HG03432 (cell line): Measurements from ENCODE around the gene MAP4K5.
"Not testable (repeated sequence)": the region's sequence is repeated elsewhere in the genome, so short reads cannot be mapped to it uniquely, and the experiment has no call there.

Experiments
- ATAC-seq: cut with Tn5 transposase; IDR thresholded peaks from one replicate; pipeline ENCODE4 v1.9.1; 2021; ENCODE audit warnings: mild to moderate bottlenecking, moderate library complexity; ENCODE audit not compliant: unreplicated experiment

MAP4K5 gene

DNA sequence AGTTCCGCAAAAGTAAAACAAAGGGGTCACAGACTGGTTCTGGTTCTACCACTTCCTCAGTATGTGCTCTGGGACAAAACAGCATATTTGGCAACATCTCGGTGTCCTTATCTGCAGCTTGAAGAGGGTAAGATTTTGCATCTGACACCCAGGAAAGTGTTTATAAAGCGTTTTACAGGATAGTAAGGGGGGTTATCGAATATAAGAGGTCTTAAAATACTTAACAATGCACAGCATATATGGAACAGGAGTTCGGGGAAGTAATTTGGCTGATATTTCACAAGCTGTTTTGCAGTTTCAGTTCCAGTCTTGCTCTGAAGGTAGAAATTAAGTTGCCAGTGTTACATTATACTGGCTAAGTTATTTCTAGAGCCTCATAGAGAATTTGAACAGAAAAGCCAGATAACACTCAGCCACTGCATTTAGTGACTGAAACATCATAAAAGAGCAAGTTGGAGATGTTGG is 904 bp upstream of the MAP4K5 start:
- no peak for ATAC-seq

DNA sequence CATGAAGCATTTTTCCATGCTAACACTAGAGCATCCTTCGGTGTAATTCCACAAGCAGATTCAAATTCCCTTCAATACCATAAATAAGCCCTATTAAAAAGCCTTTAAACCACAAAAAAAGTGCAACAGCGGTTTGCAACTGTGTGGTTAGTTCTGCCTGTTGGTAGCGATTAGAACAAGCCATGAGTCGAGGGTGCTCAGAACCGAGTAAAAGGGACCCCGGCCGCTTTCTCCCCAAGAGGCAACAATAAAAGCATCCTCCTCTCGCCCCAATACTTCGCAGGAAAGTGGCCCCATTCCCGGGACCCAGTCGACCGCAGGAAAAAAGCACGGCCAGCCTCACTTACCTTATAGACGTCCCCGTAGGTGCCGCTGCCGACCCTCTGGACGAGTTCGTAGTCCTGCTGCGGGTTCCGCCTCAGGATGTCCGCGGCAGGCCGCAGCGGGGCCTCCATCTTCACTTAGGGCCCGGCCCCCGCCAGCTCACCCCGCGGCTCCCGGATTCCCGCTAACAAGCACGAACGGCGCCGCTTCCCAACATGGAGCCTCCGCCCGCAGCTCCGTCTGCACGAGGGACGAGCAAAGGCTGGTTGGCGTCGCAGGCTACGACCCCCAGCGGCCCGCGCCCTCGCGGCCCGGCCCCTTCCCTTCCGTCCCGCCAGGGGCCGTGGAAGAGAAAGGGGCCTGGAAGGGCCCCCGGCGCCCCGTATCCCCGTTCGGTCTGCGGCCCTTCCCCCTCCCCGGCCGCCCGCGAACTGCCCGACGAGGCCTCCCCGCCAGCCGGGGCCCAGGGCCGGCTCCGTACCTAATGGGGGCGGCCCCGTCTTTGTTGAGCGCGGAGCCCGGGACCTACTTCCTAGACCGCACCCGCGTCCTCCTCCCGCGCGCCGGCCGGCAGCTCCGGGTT is 521 bp downstream of the MAP4K5 start:
- peak; percentile 27 for ATAC-seq

DNA sequence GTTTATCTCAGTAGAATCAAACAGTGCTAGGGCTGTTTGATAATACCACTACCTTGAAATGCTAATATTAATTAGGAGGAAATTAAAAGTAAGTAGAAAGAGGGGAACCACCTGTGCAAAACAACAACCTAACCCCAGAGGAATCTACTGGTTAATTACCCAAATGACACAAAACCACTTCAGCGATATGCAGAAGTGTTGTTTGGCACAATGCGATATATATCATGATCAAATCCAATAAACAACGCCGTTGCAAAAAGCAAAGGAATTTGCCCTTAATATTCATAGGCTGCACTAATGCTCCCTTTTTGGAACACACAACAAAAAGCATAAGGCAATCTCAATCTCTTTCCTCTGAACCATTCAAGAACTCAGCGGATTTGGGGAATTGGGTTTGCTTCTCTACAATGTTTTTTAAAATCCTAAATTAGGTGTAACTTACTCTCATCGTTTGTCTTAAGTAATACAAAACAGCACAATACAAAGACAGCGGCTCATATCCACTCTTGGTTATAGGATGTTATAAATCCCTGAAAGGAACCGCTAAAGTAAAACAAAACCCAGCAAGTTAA is 1.5 kb downstream of the MAP4K5 start:
- ATAC-seq, result no peak

DNA sequence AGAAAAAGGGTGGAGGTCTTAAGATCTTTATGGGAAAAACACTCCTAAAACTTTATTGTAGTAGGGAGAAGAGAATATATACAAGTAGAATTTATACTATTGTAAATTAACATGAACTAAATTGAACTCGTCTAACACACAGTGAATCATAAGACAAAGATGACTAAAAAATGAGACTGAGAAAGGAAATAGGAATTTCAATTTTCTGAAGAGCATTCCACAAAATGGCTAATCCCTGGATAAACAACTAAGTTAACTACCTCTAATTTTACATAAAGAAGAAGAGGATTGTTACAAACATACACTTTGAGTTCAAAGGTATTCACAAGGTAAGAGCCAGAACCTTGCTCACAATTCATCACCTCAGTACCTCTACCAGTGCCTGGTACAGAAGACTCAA is 2.0 kb downstream of the MAP4K5 start:
- ATAC-seq, result no peak

DNA sequence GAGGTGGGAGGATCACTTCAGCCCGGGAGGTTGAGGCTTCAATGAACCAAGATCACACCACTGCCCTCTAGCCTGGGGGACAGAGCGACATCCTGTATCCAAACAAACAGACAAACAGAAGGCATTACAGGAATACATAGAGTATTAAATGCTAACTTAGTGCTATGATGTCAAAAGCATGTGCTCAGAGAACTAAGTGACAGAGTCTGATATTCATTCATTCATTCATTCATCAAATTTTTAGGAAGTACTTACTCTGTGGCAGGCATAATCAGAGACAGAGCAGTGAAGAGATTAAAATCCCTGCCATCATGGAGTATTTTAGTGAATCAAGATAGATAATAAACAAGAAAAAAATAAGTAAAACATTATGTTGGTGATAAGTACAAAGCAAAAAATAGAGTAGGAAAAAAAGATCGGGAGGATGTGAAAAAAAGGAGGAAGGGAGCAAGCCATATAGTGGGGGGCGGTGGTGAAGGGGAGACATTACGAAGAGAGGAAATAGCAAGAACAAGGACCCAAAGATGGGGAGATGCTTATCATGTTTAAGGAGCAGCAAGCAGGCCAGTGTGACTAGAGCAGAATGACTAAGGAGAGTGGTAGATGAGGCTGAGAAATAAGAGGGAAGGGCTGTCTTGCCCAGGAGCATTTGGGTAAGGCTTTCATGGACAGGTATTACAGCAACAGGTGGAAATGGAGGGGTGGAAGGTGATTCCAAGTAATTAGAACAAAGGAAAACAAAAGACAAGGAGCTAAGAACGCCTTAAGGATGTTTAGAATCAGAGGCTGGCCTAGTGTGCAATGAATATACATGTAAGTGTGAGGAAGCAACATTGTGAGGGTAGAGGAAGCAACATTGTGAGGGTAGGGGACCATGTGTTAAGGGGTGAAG is 2.8 kb downstream of the MAP4K5 start:
- ATAC-seq, result no peak

DNA sequence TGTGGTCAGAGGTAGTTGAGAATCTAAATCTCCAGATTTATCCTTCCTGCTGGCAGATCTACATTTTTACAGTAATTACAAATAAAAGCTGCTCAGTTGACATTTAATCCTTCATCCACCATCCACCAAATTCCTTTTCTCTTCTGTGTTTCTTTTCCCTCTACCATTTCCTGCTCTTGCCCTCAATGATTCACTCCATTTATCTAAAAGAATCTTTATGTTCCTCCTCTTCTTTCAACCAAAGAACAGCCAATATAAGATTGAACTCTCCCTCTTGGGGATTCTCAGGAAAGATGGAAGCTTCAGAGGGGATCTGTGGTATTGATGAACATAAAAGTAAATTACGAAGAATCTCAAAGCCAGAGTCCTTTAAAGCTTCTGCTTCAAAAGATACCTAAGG is 4.4 kb downstream of the MAP4K5 start:
- no peak for ATAC-seq

DNA sequence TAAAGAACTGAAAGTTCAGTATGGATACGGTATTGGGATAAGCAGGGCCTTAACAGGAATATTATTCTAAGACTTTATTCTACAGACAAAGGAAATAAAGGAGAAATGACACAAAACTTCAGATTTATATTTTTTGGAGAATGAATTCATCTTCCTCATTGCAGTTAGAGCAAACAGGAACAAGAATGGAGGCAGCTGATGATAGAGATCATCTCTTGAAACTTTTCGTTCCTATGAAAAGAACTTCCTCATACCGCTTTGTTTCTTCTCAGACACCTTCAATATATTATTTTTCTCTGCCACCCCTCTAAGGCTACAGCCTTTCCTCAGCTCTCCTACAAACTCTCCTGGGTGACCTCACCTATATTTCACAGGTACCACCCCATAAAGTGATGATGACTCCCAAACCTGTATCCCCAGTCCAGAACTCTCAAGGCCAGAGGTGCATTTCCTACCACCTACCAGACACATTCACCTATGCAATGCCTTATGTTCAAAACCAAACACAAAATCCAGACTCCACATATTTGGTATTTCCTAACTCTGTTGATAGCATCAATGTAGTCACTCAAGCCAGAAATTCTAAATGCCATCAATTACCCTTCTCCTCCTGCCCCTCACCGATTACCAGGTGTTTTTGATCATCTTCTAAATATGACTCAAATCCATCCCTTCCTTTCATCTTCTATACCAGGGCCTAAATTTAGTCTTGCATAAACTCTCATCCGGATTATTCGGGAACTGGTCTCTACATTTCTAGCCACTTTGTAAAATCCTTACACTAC is 7.4 kb downstream of the MAP4K5 start:
- no peak for ATAC-seq

DNA sequence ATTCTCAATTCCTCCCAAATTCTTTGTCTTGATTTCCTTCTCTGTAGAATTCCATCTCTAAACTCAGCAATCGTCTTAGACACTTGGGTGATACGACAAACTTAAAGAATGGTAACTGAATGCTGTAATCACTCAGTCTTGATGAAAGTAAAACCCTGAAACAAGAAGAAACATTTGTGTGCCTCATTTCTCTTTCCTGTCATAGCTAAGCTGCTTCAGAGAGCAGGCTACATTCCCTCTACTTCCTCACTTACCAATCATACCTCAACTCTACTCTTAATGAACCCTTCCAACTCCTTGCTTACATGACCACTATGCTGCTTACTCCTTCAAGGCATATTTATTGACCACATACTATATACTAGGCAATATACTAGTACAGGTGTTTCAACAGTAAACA is 8.3 kb downstream of the MAP4K5 start:
- no peak for ATAC-seq

DNA sequence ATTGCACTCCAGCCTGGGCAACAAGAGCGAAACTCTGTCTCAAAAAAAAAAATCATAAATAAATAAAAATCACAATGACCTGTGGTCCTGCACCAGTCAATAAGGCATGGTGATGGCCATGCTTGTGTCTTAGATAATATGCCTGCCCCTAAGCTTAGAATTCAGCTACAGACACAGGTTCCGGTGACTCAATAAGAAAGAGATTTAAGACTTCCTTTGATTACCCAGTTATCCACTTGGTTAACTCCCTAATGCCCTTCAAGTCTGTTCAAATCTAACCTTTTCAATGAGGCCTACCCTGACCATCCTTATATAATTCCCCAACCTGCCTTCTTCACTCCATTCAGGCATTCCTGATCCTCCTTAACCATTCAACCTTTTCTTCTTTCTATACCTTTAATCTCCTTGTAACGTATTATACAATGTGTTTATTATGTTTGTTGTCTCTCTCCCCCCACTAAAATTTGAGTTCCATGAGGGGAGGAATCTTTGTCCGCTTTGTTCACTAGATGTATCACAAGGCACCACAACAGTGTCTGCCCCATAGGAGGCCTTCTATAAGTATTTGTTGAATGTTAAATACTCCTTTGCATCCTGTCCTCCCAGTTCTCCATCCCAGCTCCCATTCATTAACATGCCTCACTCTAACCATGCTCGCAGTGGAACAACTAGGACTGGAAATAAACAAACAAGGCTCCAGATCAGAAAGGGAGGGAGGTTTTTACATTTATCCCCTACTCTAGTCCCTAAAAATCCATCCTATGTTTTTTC is 8.9 kb downstream of the MAP4K5 start:
- ATAC-seq, result no peak

DNA sequence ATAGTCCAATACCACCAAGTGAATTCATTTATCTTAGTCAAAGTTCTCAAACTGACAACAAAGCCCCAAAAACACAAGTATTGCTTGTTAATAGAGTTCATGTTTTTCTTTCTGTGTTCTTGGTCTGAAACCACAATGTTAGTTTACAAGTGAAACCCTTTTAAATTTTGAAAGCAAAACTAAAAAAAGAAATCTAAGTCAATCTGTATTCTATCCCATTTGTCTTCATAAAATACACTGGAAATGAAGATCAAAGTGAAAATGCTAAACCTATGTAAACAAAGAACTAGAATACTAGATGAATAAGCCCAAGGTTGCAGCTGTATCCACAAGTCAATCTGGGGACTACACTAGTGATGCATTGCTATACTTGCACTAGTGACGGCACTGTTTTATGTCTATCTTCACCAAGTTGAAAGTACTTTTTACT is 10.4 kb downstream of the MAP4K5 start:
- ATAC-seq, result peak; percentile 65

DNA sequence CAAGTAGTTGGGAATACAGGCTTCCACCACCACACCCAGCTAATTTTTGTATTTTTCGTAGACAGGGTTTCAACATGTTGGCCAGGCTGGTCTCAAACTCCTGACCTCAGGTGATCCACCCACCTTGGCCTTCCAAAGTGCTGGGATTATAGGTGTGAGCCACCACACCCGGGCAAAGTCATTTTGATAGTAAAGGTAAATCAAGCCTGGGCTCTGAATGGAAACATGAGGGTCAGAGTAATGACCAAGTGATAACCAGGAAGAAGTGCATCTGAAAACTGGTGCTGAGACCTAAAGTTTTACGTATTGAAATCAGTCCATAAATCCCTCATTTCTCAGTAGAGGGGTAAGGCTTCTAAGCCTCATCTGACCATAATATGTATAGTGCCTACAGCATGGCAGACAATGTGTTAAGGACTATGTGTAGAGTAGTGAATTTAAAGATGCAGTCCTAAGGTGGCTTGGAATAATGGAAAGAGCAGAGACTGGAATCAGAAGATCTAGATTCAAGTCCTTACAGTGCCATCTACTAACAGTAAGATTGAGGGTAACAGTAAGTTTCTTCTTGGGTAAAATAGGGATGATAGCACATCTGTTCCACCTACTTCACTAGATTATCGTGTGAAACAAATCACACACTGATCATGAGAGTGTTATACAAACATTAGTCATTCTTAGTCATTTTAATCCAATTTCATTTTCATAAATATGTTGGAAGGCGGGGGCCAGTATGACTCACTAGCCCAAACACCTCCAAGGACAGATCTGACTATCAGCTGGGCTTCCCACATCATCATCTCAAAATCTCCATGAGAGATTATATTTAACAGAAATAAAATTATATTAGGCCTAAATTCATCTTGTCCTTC is 11.2 kb downstream of the MAP4K5 start:
- peak; percentile 80 for ATAC-seq

DNA sequence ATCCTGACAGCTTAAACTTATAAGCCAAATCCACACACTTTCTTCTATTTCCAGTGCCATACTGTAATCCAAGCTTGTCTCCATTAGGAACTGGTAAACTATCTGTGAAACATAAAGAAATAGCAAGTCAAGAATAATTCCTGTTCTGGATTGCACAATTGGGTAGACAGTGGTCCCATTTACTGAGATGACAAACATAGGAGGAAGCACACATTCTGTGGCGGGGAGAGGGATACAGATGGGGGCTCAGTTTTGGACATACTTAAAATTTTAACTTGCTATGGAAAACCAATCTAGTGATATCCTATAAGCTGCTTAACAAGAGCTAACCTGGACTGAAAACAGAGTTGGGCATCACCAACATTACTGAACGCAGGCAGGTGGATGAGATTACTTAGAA is 16.3 kb downstream of the MAP4K5 start:
- ATAC-seq, result no peak

DNA sequence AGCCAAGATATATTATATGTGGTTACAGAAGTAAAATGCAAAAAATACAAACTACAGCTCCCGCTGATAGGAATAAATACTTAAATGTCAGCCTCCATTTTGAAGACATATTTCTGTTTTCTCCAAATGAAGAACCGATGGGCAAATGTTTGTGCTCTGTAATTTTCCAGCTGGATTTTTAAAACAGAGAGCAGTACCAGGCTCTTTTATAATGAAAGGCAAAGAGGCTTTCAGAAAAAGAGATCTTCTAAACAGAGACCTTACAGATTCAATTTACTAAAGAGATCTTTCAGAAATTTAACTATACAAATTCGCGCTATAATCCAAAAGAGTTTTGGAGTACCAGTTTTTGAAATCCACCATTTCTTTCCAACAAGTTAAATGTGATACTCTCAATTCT is 19.9 kb downstream of the MAP4K5 start:
- ATAC-seq, result no peak

DNA sequence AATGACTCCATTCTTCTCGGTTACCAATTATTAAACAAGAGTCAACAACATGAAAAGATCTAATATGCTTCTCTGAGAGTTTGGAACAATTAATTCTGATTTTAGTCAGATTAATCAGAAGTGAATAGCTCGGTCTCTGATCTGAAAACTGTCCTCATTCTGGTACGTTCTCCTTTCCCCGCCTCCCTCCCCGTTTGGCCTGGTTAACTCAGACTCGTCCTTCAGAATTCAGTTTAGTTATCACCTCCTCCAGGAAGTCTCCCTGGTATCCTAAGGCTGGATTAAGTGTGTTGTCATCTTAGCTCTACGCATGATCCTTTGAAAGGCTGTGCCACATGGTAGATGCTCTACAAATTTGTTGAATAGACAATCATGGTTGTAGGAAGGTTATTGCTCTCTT is 22.2 kb downstream of the MAP4K5 start:
- ATAC-seq, result no peak

DNA sequence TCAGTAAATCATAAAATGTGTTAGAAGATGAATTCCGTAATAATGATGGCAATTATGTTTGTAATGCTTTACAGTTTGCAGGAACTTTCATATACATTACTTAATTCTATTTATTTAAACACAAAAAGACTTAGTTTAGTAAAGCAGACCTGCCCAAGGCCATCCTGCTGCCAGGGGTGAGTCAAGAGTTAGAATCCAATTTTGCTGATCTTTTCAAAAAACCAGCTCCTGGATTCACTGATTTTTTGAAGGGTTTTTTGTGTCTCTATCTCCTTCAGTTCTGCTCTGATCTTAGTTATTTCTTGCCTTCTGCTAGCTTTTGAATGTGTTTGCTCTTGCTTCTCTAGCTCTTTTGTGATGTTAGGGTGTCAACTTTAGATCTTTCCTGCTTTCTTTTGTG is 25.3 kb downstream of the MAP4K5 start:
- not testable (repeated sequence) for ATAC-seq

DNA sequence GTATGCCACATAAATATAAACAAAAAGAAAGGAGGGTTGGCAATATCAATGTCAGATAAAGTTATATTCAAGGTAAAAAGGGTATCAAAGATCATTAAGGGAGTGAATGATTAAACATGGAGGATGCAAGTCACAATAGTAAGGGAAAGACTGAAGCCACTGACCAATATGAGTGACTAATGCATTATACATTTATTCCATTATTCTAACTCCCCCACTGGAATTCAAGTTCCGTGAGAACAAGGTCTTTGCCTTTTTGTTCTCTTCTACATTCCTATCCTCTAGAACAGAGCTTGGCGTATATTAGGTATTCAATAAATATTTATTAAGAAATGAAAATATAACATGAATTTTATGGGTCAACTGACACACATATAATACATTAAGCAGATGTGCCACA is 30.7 kb downstream of the MAP4K5 start:
- no peak for ATAC-seq

DNA sequence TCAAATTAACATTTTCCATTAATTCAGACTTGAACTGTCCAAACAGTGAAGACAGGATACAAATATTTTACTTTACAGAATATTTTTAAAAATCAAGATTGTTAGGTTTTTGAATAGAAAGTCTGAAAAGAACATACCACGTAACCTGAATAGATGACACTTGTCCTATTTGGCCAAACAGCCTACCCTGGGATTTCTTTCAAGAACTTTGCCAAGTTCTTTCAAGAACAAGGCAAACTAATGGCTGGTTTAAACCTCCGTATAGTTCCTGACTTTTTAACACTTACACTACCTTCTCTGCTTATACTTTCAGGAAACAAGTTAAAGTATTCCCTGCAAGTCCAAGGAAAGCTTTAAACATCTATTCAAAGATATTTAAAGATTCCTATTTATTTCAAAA is 35.0 kb downstream of the MAP4K5 start:
- no peak for ATAC-seq

DNA sequence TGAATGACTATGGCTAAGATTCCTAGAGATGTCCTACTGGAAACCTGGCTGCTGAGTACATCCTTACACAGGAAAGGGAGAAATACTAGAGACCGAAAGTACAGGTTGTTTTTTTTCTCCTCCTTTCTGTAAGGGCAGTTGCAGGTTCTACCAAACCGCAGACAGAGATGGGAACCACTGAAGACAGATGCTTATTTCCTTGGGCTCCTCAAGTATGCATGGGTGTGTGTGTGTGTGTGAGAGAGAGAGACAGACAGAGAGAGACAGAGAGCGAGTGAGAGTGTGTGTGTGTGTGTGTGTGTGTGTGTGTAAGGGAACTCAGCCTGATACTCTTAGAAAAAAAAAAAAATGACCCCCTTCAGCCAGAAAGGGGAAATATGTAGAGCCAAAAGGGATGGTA is 42.5 kb downstream of the MAP4K5 start:
- no peak for ATAC-seq

DNA sequence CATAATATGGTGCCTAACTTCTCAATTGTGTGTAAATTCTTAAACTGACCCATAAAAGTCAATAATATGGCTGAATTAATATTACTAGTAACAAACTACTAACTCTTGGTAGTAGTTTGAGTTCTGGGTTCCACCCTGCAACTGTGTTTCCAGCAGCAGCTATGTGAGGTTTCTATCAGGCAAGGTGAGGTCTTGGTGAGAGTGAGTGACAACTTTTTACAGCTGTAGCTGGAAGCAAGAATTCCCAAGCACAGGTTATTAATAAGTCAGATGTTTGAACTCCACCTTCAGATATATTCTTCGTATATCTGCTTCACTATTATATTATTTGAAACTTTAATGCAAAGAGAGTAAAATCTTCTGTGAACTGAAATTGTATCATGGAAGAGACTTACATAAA is 43.8 kb downstream of the MAP4K5 start:
- no peak for ATAC-seq
